Mesothelial cell of epicardium (in vitro differentiated cells): ENCODE measurements around the gene TBX1. TPM values are rescaled to one million over a fixed set of nuclear protein-coding genes. Genes with fewer than 3 reads are reported as not detected.

Source experiments
- DNase-seq, 2 experiments: peaks; one replicate each; pipeline ENCODE4 v3.0.0; 2021; ENCODE audit warnings: low spot score in 2 of 2; ENCODE audit not compliant: unreplicated experiment in 2 of 2
- H3K27ac Mint-ChIP-seq: 2 replicates; pipeline ENCODE4 v1.8.0; 2021; ENCODE audit warnings: mixed read lengths
- H3K27me3 Mint-ChIP-seq: 2 replicates; pipeline ENCODE4 v1.8.0; 2021; ENCODE audit warnings: low read depth, mixed read lengths
- H3K36me3 Mint-ChIP-seq: 2 replicates; pipeline ENCODE4 v1.8.0; 2021; ENCODE audit warnings: mixed read lengths
- H3K4me1 Mint-ChIP-seq: 2 replicates; pipeline ENCODE4 v1.8.0; 2021; ENCODE audit warnings: mixed read lengths
- H3K4me3 Mint-ChIP-seq: 2 replicates; pipeline ENCODE4 v1.8.0; 2021; ENCODE audit warnings: mild to moderate bottlenecking, moderate library complexity, mixed read lengths
- H3K9me3 Mint-ChIP-seq: 2 replicates; pipeline ENCODE4 v1.8.0; 2021; ENCODE audit warnings: mixed read lengths
- CTCF ChIP-seq: fragments of 200-600 bp; sonication (generic); IDR thresholded peaks from one replicate; pipeline ENCODE4 v1.5.0; 2021; ENCODE audit warnings: antibody characterized with exemption; ENCODE audit not compliant: unreplicated experiment
- total RNA-seq: library from RNA; stranded (reverse); gene quantifications from 3 replicates; pipeline ENCODE4 v1.2.1, GENCODE V29; 2021

Gene TBX1
- total RNA-seq, 1 donor from 2014 or later: 0.45 TPM

- H3K27ac Mint-ChIP-seq: no peak overlapping the region
- DNase-seq: no peak
- no peak overlapping the region for H3K4me3 Mint-ChIP-seq
- H3K36me3 Mint-ChIP-seq: no peaks in the 10 kb centered on the region
- H3K4me1 Mint-ChIP-seq: peaks cover 2% of the 10 kb centered on the region
- H3K27me3 Mint-ChIP-seq: peaks cover 67% of the 10 kb centered on the region
- no peak for TF ChIP-seq CTCF
- no peaks in the 10 kb centered on the region for H3K9me3 Mint-ChIP-seq
Measured at GRCh38 chr22:19730198-19730597, 30.4 kb upstream of the TBX1 start.

- peak; percentile 93 for TF ChIP-seq CTCF
- Mint-ChIP-seq H3K4me3 (peak overlapping the region; percentile 64), H3K9me3 (no peaks in the 10 kb centered on the region), H3K36me3 (no peaks in the 10 kb centered on the region), H3K4me1 (peaks cover 2% of the 10 kb centered on the region), H3K27me3 (peaks cover 64% of the 10 kb centered on the region), H3K27ac (no peak overlapping the region)
- peak; percentile 85 to 97 for DNase-seq
Measured at GRCh38 chr22:19730655-19731360, 29.8 kb upstream of the TBX1 start.

- Mint-ChIP-seq H3K4me1 (peaks cover 2% of the 10 kb centered on the region), H3K27ac (no peak overlapping the region), H3K9me3 (no peaks in the 10 kb centered on the region), H3K4me3 (no peak overlapping the region), H3K27me3 (peaks cover 57% of the 10 kb centered on the region), H3K36me3 (no peaks in the 10 kb centered on the region)
- no peak for TF ChIP-seq CTCF
- DNase-seq: no peak
Measured at GRCh38 chr22:19731361-19732135, 29.0 kb upstream of the TBX1 start.

- H3K4me1 Mint-ChIP-seq: peaks cover 4% of the 10 kb centered on the region
Measured at GRCh38 chr22:19732403-19733113, 28.0 kb upstream of the TBX1 start.

GRCh38 chr22:19733755-19734154 is 26.8 kb upstream of the TBX1 start:
- H3K4me1 Mint-ChIP-seq: peaks cover 4% of the 10 kb centered on the region

More at GRCh38 chr22:19732403-19733113, 28.0 kb upstream of the TBX1 start:
- Mint-ChIP-seq H3K27me3 (peaks cover 46% of the 10 kb centered on the region), H3K4me3 (no peak overlapping the region), H3K36me3 (no peaks in the 10 kb centered on the region), H3K27ac (no peak overlapping the region), H3K9me3 (no peaks in the 10 kb centered on the region)
- TF ChIP-seq CTCF: no peak
- no peak for DNase-seq

More at GRCh38 chr22:19733755-19734154, 26.8 kb upstream of the TBX1 start:
- no peaks in the 10 kb centered on the region for H3K36me3 Mint-ChIP-seq
- H3K9me3 Mint-ChIP-seq: no peaks in the 10 kb centered on the region
- H3K4me3 Mint-ChIP-seq: no peak overlapping the region
- peaks cover 34% of the 10 kb centered on the region for H3K27me3 Mint-ChIP-seq
- TF ChIP-seq CTCF: no peak
- H3K27ac Mint-ChIP-seq: no peak overlapping the region
- no peak for DNase-seq
